Activated T-helper 9 cell treated with anti-CD3 and anti-CD28 coated beads, Interleukin-2, amount 50 U/mL, for 16 hours (primary cell): Measurements from ENCODE around the gene CPOX.
"Not testable (repeated sequence)": the region's sequence is repeated elsewhere in the genome, so short reads cannot be mapped to it uniquely, and the experiment has no call there.

Experiments
- DNase-seq: peaks from one replicate; pipeline ENCODE4 v3.0.0-alpha.2; 2020; ENCODE audit warnings: low read depth

CPOX gene

GRCh38 chr3:98561727-98562521 is 31.5 kb downstream of the CPOX start:
- no peak for DNase-seq

- no peak for DNase-seq
Measured at GRCh38 chr3:98560911-98561310, 32.5 kb downstream of the CPOX start.

GRCh38 chr3:98559769-98560168 is 33.6 kb downstream of the CPOX start:
- not testable (repeated sequence) for DNase-seq

DNA sequence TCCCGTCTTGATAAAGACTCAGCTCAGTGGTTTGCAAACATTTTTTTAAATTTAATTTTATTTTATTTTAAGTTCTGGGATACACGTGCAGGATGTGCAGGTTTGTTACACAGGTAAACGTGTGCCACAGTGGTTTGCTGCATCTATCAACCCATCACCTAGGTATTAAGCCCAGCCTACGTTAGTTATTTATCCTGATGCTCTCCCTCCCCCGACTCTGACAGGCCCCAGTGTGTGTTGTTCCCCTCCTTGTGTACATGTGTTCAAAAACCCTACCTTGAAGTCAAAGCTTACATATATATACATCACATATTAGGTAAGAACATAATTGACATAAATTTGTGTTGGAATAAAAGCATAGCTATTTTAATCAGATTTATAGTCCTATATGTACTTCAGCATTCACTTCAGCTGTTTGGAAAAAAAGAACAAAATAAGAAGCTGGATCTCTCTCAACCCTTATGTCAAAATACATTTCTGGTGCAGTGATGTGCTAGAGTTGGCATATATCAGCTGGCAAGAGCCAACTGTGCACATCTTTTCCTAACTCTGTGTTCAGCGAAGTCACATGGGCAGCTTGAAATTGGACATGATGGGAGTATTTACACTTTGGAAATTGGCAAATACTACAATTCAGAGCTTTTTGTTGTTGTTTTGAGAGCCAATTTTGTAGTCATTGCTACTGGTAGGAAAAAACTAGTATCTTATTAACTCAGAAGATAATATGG is 35.1 kb downstream of the CPOX start:
- DNase-seq: no peak

GRCh38 chr3:98557324-98558010 is 35.9 kb downstream of the CPOX start:
- peak; percentile 39 for DNase-seq

DNA sequence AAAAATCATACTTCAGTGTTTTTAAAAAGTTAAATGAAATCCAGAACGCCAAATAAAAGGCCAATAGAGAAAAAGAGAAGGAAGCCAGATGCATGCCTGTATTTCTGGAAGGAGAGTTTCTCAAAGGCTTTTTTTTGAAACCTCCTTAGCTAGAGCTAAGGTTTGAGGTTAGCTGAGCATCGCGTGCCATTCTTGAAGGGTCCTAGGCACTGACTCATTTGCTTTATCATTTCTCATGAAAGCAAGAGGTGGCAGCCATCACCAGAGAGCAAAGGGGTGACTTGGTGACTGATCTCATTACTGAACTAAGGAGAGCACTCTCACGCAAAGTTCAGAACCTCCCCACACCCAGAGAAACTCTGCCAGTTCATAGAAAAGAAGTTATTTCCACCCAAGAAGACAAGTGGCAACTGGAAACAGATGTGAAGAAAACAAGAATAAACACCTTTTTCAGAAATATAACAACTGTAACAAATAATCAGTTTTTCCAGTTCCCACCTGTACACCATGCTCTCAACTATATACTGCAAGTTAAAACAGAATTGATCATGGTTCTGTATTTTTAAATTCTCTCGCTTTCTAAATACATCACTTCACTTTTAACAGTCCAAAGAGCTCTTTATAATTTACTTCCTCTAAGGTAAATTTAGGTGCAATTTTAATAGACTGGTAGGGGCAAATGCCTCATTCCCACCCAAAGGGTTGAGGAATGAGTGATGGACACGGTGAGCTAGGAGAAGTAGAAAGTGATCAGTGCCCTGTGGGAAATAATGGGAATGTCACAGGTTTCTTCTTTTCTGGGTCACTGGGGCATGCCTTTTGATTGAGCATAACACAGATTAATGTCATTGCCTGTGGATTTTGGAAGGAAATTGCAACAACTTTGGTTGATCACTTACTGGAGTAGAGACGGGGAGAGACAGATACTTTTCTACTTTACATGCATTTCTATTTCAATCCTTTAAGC is 37.0 kb downstream of the CPOX start:
- peak; percentile 60 for DNase-seq

DNA sequence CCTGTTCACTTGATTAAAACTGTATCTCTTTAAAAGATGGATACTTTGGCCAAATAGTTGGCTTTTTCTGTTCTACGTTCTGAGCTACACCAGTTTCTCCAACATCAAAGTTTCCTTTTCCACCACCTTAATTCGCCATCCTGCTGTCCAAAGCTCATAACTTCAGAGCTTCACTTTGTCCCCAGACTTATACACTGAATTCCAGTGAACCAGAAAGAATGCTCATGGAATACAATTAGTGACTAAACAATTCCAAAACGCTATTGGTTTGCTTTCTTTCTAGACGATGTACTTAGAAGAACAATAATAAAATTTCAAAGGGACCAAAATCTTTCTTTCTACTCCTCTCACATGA is 38.4 kb downstream of the CPOX start:
- DNase-seq: no peak

- DNase-seq: no peak
Measured at GRCh38 chr3:98554580-98554979, 38.8 kb downstream of the CPOX start.

DNA sequence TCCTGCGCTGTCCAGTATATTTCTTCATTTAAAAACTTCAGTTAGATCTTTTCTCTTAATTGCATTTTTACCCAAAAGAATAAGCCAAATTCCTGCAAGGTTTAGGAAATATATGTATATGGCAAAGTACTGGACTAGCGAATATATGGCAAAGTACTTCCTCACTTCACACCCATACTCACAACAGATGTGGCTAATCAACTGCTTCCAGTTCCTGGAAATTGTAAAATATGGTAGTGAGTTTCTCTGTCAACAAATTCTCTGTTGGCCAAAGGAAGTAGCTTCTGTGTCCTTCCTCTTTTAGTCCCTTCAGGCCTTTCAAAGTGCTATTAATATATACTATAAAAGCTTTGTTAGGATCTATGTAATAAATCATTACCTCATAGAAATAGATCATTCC is 39.7 kb downstream of the CPOX start:
- DNase-seq: no peak

DNA sequence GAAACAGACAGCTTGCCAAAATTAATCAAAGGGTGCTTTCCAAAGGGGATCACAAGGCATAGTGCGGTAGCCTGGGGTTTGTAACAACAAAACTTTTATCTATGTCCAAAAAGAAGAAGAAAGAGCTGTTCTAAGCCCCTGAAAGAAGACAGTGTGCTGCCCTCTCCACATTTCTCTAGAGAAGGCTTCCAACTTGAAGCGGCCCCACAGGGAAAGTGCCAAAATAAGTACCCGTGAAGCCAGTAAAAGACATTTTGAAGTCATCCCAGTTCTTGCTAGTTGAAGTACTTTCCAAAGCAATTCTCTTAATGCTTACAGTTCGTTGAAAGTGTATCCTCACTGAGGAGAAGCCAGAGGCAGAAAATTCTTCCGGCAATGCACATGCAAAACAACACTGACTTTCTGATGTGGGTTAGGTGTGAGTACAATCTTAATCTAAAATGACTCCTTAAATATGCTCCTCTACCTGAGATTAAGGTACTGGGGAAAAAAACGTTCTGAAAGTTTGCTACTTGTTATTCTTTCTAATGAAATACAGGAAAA is 40.3 kb downstream of the CPOX start:
- no peak for DNase-seq

DNA sequence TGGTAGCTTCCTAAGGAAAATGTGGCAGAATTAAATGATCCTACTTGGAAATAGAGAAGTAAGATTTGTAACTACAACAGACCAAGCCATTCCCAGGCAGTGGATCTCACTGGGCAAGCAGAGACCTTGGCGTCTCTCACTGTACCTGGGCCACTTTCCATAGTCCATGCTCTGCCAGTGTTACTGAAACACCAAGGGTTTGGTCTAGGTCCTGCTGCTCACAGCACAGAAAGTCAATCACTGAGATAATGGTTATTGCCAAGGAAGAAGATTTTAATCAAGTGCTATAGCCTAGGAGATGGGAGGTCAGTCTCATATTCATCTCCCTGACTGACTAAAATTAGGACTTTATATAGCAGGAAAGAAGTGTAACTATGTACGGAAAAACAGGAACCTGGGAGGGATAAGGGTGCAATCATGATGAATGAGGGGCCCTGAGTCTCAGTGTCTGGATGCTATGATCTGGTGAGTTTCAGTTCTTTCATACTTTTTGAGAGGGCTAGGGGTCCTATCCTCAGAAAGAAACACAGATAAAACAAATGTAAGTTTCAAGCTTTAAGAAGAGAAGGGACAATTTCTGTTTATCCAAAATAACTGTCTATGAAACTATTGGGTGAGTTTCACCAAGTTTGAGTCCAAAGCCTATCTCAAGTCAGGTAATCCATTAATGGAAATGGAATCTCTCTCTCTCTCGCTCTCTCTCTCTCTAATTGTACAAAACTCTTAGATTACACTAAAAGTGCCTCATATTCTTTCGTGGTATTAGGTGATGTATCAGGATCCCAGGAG is 41.0 kb downstream of the CPOX start:
- DNase-seq: no peak

DNA sequence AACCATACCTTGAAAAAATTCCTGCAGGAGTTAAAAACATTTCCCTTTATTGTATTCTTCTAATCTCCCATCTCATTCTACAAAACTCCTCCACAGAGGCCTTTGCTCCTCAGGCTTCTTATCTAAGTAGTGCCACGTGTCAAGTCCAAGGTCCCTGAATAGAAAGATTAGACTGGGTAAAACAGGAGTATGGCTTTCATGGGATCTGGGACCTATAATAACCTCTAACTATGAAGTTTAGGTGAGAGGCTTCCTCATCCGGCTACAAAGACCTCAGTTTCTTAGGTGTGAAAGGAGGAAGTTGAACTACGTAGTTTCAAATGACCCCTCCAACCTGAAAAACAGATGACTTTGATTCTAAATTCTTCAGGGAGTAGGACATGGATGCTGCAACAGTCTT is 41.7 kb downstream of the CPOX start:
- DNase-seq: no peak

DNA sequence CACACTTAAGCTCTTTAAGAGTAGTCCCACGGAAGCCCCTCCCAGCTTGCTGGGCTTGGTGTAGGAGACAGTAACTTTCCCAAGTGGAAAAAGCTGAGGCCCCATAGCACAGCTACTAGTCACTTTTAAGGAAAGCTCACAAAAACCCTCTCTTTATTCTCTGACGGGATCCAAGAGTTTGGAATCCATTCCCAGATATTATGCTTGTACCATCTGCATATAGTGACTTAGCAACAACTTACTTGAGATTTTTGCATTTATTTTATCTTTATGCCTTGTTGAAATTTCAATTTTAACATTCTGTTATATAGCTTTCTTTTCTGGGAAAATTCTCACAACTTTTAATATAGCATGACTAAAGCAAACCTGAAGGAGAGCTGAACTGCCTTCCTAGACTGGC is 42.2 kb downstream of the CPOX start:
- DNase-seq: no peak

- no peak for DNase-seq
Measured at GRCh38 chr3:98550833-98551232, 42.6 kb downstream of the CPOX start.

DNA sequence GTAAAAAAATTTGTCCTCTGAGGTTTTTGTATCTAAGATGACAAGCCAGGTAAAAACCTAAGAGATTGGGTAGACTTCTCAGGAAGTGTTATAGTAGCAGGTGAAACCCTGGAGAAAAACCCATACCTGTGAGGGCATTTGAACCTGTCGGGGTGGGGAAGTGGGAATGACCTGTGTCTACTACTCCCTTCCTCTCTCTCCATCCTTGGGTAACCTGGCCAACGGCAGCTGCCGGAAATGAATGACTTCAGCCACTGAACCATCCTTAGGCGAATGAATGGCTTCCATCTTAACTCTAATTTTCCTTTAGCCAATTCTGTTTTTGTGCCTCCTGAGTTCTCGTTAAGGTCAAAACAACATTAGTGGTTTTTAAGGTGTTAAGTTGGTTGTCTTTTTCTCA is 44.9 kb downstream of the CPOX start:
- DNase-seq: no peak

- no peak for DNase-seq
Measured at GRCh38 chr3:98545940-98546339, 47.5 kb downstream of the CPOX start.

- no peak for DNase-seq
Measured at GRCh38 chr3:98542623-98543022, 50.8 kb downstream of the CPOX start.

- no peak for DNase-seq
Measured at GRCh38 chr3:98541695-98542094, 51.7 kb downstream of the CPOX start.

DNA sequence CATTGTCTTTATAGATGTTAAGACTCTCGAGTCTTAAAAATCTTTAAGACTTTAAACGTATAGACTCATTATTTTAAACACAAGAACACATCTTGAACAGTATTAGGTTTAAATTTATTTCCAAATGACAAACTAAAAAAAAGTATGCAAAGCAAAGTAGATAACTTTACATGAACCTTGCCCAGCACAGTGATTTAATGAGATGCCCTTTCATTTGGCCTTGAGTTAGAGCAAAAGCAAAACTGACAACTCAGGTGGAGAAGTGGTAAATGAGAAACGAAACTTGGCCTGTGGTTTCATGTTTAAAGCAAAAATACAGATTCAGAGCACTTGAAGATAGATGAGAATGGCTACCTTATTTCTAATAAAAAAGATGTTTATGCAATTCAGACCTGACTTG is 53.1 kb downstream of the CPOX start:
- no peak for DNase-seq

- DNase-seq: no peak
Measured at GRCh38 chr3:98536456-98537017, 56.9 kb downstream of the CPOX start.

- no peak for DNase-seq
Measured at GRCh38 chr3:98534734-98535133, 58.7 kb downstream of the CPOX start.
